Fibroblast of lung (primary cell): Measurements from ENCODE around the gene VIPR2. TPM values are rescaled to one million over a fixed set of nuclear protein-coding genes. Genes with fewer than 3 reads are reported as not detected.

Source experiments
- DNase-seq, 2 donors: peaks; one replicate each; pipeline versions ENCODE4 v3.0.0 to v3.0.0-alpha.2; 2010; ENCODE audit warnings: low read depth in 2 of 2
- H2AFZ ChIP-seq: 2 replicates; pipeline ENCODE4 v1.5.1; 2012; ENCODE audit warnings: low read length, control low read depth, inconsistent platforms
- H3K27ac ChIP-seq: 2 replicates; pipeline ENCODE4 v1.5.1; 2011; ENCODE audit warnings: low read length, control low read depth; ENCODE audit not compliant: insufficient read depth
- H3K27me3 ChIP-seq: 2 replicates; pipeline ENCODE4 v1.5.1; 2011; ENCODE audit warnings: mild to moderate bottlenecking, low read length; ENCODE audit not compliant: control insufficient read depth, insufficient read depth
- H3K36me3 ChIP-seq: 2 replicates; pipeline ENCODE4 v1.5.1; 2011; ENCODE audit warnings: low read length; ENCODE audit not compliant: control insufficient read depth, insufficient read depth
- H3K4me1 ChIP-seq: 2 replicates; pipeline ENCODE4 v1.5.1; 2011; ENCODE audit warnings: low read length; ENCODE audit not compliant: control insufficient read depth, insufficient read depth; ENCODE audit errors: extremely low read depth
- H3K4me2 ChIP-seq: 2 replicates; pipeline ENCODE4 v1.5.1; 2011; ENCODE audit warnings: low read length, control low read depth; ENCODE audit not compliant: insufficient read depth; ENCODE audit errors: extremely low read depth
- H3K4me3 ChIP-seq, 4 experiments: fragments of 200-600 bp in 1 of 4; sonication (generic) in 1 of 4; replicated peaks in 1 of 4; 2 replicates each; pipeline ENCODE4 v1.5.1; 2011 to 2016; ENCODE audit warnings: low read length in 4 of 4, low read depth in 3 of 4, mild to moderate bottlenecking in 3 of 4, control low read depth in 2 of 4, inconsistent platforms in 1 of 4, mixed read lengths in 1 of 4; ENCODE audit not compliant: insufficient read depth in 1 of 4; ENCODE audit errors: control extremely low read depth in 1 of 4
- H3K79me2 ChIP-seq: 2 replicates; pipeline ENCODE4 v1.5.1; 2012; ENCODE audit warnings: mild to moderate bottlenecking, low read length, inconsistent platforms; ENCODE audit not compliant: control insufficient read depth, insufficient read depth
- H3K9ac ChIP-seq: 2 replicates; pipeline ENCODE4 v1.5.1; 2011; ENCODE audit warnings: mild to moderate bottlenecking, low read length, control low read depth; ENCODE audit not compliant: insufficient read depth
- H3K9me3 ChIP-seq: 2 replicates; pipeline ENCODE4 v1.5.1; 2012; ENCODE audit warnings: low read depth, low read length; ENCODE audit not compliant: control insufficient read depth, insufficient read depth
- H4K20me1 ChIP-seq: 2 replicates; pipeline ENCODE4 v1.5.1; 2011; ENCODE audit warnings: low read length; ENCODE audit not compliant: control insufficient read depth, insufficient read depth; ENCODE audit errors: extremely low read depth
- CTCF ChIP-seq, 2 donors: IDR thresholded peaks in 1 of 2; conservative IDR thresholded peaks in 1 of 2; 1 replicate in 1 of 2; 2 replicates in 1 of 2; pipeline ENCODE4 v1.5.1; 2011 to 2012; ENCODE audit warnings: low read length in 2 of 2, control low read depth in 1 of 2, inconsistent platforms in 1 of 2, low read depth in 1 of 2, mild to moderate bottlenecking in 1 of 2
- EZH2 ChIP-seq: IDR thresholded peaks from 2 replicates; pipeline ENCODE4 v1.5.1; 2012; ENCODE audit warnings: low read length, control low read depth, mild to moderate bottlenecking; ENCODE audit errors: missing control alignments
- polyA plus RNA-seq, 2 donors: library from polyadenylated mRNA; depleted of rRNA in 1 of 2; stranded (reverse) in 1 of 2; unstranded in 1 of 2; fragments of >200 nt; gene quantifications; 2 replicates each; pipeline ENCODE4 v1.2.1, GENCODE V29; 2011 to 2012; ENCODE audit warnings: missing spikeins in 1 of 2
- total RNA-seq: library from RNA; depleted of rRNA; stranded (reverse); fragments of >200 nt; gene quantifications from 2 replicates; pipeline ENCODE4 v1.2.1, GENCODE V29; 2014

The VIPR2 gene
- total and polyA plus RNA-seq, 2 donors (not counting 1 experiment from before 2014, with no cell fraction given) = not detected

- no peak overlapping the region for H2AFZ ChIP-seq
- H4K20me1 ChIP-seq = no peaks in the 10 kb centered on the region
- no peaks in the 10 kb centered on the region for H3K79me2 ChIP-seq
- H3K9me3 ChIP-seq = no peaks in the 10 kb centered on the region
- H3K4me3 ChIP-seq = no peak overlapping the region
- H3K4me1 ChIP-seq = no peaks in the 10 kb centered on the region
- H3K27me3 ChIP-seq = no peaks in the 10 kb centered on the region
- no peaks in the 10 kb centered on the region for H3K36me3 ChIP-seq
- H3K9ac ChIP-seq = no peak overlapping the region
- H3K4me2 ChIP-seq = no peak overlapping the region
- DNase-seq = no peak
- no peak for TF ChIP-seq EZH2
- no peak overlapping the region for H3K27ac ChIP-seq
Observed at GRCh38 chr7:159094919-159095915, 49.5 kb downstream of the VIPR2 start.

DNA sequence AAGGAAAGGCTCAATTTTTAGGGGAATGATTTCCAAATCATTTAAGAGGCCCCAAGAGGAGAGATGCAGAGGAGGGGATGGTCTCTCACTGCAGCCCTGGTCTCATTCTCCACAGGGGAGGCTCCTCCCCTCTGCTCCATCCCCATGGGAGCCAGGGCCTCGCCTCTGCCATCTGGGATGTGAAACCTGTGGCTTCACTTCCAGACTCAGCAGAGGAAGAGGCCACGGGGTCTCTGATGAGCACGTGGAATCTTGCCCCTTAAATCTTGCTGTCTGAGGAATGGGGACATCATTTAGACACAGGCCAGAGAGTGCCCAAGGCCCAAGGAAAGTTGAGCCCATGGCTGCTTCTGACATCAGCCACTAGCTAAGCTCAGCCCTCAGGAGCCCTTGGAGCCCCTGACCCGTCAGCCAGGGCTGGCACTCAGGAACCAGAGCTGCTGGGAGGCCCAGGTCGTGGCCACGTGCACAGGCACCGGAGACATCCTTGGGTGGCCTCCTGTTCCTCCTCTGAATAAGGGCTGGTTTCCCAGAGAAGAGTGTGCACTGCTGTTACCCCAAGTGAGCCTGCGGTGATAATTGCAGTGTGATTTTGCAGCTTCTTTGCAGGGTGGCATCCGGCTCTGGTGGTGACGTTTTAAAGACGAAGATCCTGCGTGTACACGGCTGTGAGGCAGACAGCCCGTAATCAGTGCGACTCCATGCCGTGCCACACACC lies 50.5 kb downstream of the VIPR2 start:
- H3K36me3 ChIP-seq = no peaks in the 10 kb centered on the region

GRCh38 chr7:159093351-159093971 lies 51.2 kb downstream of the VIPR2 start:
- TF ChIP-seq EZH2 = no peak
- no peak for TF ChIP-seq CTCF (conservative IDR thresholded peaks at IDR 0.05 in 1 of 2, IDR thresholded peaks at IDR 0.05 in 1 of 2; ENCODE audit: low read depth in 1 of 2, low read length in 2 of 2)
- no peaks in the 10 kb centered on the region for H3K36me3 ChIP-seq
- H4K20me1 ChIP-seq = no peaks in the 10 kb centered on the region
- no peak overlapping the region for H3K9ac ChIP-seq
- no peaks in the 10 kb centered on the region for H3K27me3 ChIP-seq
- no peaks in the 10 kb centered on the region for H3K79me2 ChIP-seq
- DNase-seq = no peak
- H3K4me2 ChIP-seq = no peak overlapping the region
- no peak overlapping the region for H2AFZ ChIP-seq
- no peaks in the 10 kb centered on the region for H3K4me1 ChIP-seq
- no peaks in the 10 kb centered on the region for H3K9me3 ChIP-seq
- H3K4me3 ChIP-seq = no peak overlapping the region
- no peak overlapping the region for H3K27ac ChIP-seq

More for the DNA sequence above, 50.5 kb downstream of the VIPR2 start:
- Histone ChIP-seq H2AFZ (no peak overlapping the region), H3K4me3 (no peak overlapping the region), H3K4me1 (no peaks in the 10 kb centered on the region), H3K9ac (no peak overlapping the region), H4K20me1 (no peaks in the 10 kb centered on the region), H3K27ac (no peak overlapping the region), H3K79me2 (no peaks in the 10 kb centered on the region), H3K4me2 (no peak overlapping the region), H3K9me3 (no peaks in the 10 kb centered on the region), H3K27me3 (no peaks in the 10 kb centered on the region)
- TF ChIP-seq EZH2 (no peak), CTCF (conservative IDR thresholded peaks at IDR 0.05 in 1 of 2, IDR thresholded peaks at IDR 0.05 in 1 of 2; ENCODE audit: low read depth in 1 of 2, low read length in 2 of 2) (no peak)
- no peak for DNase-seq
